Measurements from ENCODE around the gene RAD51B.

RAD51B gene

GRCh38 chr14:68060198-68060597, 240.6 kb downstream of the RAD51B start:
- TF ChIP-seq ZBTB8A (tag by site-specific recombination; IDR thresholded peaks at IDR 0.05) (no peak), PRDM1 (tag by site-specific recombination; IDR thresholded peaks at IDR 0.05) (no peak), REPIN1 (tag by site-specific recombination; IDR thresholded peaks at IDR 0.05; ENCODE audit: low read depth) (no peak), ZNF639 (tag by site-specific recombination; IDR thresholded peaks at IDR 0.05) (no peak), ZNF24 (tag by site-specific recombination; IDR thresholded peaks at IDR 0.05) (no peak), SALL2 (tag by site-specific recombination; IDR thresholded peaks at IDR 0.05; ENCODE audit: borderline replicate concordance) (no peak), ZNF26 (tag by site-specific recombination; IDR thresholded peaks at IDR 0.05) (no peak), OVOL3 (tag by site-specific recombination; IDR thresholded peaks at IDR 0.05) (no peak), ZNF214 (tag by site-specific recombination; IDR thresholded peaks at IDR 0.05; ENCODE audit: borderline replicate concordance) (no peak), ZNF19 (tag by site-specific recombination; IDR thresholded peaks at IDR 0.05; ENCODE audit: low read depth) (no peak), ZNF518A (tag by site-specific recombination; conservative IDR thresholded peaks at IDR 0.05; ENCODE audit: low read depth) (no peak), ZSCAN5A (tag by site-specific recombination; IDR thresholded peaks at IDR 0.05) (no peak), ZNF660 (tag by site-specific recombination; IDR thresholded peaks at IDR 0.05) (no peak), ZNF221 (tag by site-specific recombination; IDR thresholded peaks at IDR 0.05; ENCODE audit: borderline replicate concordance) (no peak), ZNF747 (tag by site-specific recombination; IDR thresholded peaks at IDR 0.05) (no peak), ZNF521 (tag by site-specific recombination; IDR thresholded peaks at IDR 0.05) (no peak), TSHZ1 (tag by site-specific recombination; IDR thresholded peaks at IDR 0.05; ENCODE audit: borderline replicate concordance) (no peak)
- CTCF ChIA-PET, result no interaction called here
- H3K9me3 ChIP-seq (ENCODE audit: control insufficient read depth, insufficient read depth, low read depth, low read length), result no peaks in the 10 kb centered on the region
- H3K4me1 ChIP-seq (ENCODE audit: control insufficient read depth, insufficient read depth, low read length), result no peaks in the 10 kb centered on the region
- H3K27ac ChIP-seq (ENCODE audit: extremely low read depth, low read depth, low read length), result no peak overlapping the region
- H3K36me3 ChIP-seq (ENCODE audit: control insufficient read depth in 2 of 2, insufficient read depth in 1 of 2, low read length in 2 of 2), result no peaks in the 10 kb centered on the region
- H3K4me3 ChIP-seq (ENCODE audit: low read depth, low read length), result no peak overlapping the region
- POLR2A ChIA-PET, result no interaction called here

Data from HEK293 (cell line).